HCT116 (cell line): ENCODE data around the gene ZNHIT2. TPM values are rescaled to one million over a fixed set of nuclear protein-coding genes. Genes with fewer than 3 reads are reported as not detected.

Experiments used
- ATAC-seq: fragments of 200-7000 bp; cut with Tn5 transposase; 2 replicates; pipeline ENCODE4 v1.9.1; 2020; ENCODE audit warnings: mild to moderate bottlenecking, moderate library complexity
- BruUV-seq: library from RNA; stranded (reverse); fragments of 400-500 nt; replicated peaks from 2 replicates; lab custom pipeline; 2021; lab: Mats Ljungman, UMichigan
- CTCF ChIA-PET: fragments of 300-600 bp; sonication (Branson Sonifier 250); formaldehyde crosslinking; loops from one replicate; lab custom pipeline; 2021; ENCODE audit warnings: antibody characterized with exemption; lab: Charles Lee
- POLR2A ChIA-PET: fragments of 300-600, 350-600 bp; sonication (Branson Sonifier 250); formaldehyde crosslinking; loops from one replicate; lab custom pipeline; 2021; ENCODE audit warnings: antibody characterized with exemption; lab: Charles Lee
- RAD21 ChIA-PET, 2 experiments: fragments of 300-600 bp; sonication (Branson Sonifier 250); formaldehyde crosslinking; loops; one replicate each; lab custom pipeline; 2023; ENCODE audit warnings: low total read pairs in 2 of 2; ENCODE audit not compliant: uncharacterized antibody in 2 of 2, unreplicated experiment in 2 of 2, low non-redundant PET in 1 of 2; lab: Charles Lee
- DNase-seq: peaks from one replicate; pipeline ENCODE4 v3.0.0-alpha.2; 2010; ENCODE audit warnings: low read depth, low spot score
- H2AFZ ChIP-seq: fragments of 200-600 bp; shearing (Covaris generic), sonication (generic); 2 replicates; pipeline ENCODE4 v1.6.1; 2017; ENCODE audit warnings: low read depth, mixed run types, mixed read lengths, antibody characterized with exemption, low read length; ENCODE audit not compliant: poor library complexity, severe bottlenecking
- H3K27ac ChIP-seq: 2 replicates; pipeline ENCODE4 v1.5.1; 2012; ENCODE audit warnings: low read depth, low read length
- H3K27me3 ChIP-seq: fragments of 200-600 bp; sonication (generic); 2 replicates; pipeline ENCODE4 v1.6.1; 2016; ENCODE audit warnings: mixed run types, low read length, mixed read lengths; ENCODE audit not compliant: insufficient read depth
- H3K36me3 ChIP-seq, 2 experiments: fragments of 200-500 bp in 1 of 2; fragments of 200-600 bp in 1 of 2; sonication (Bioruptor generic) in 1 of 2; sonication (generic) in 1 of 2; 2 replicates each; pipeline versions ENCODE4 v1.5.1 to v1.6.1; 2014 to 2016; ENCODE audit warnings: low read length in 2 of 2, inconsistent platforms in 1 of 2, mixed read lengths in 1 of 2, mixed run types in 1 of 2; ENCODE audit not compliant: insufficient read depth in 2 of 2, control insufficient read depth in 1 of 2
- H3K4me1 ChIP-seq, 2 experiments: fragments of 200-600 bp in 1 of 2; sonication (generic) in 1 of 2; 2 replicates each; pipeline versions ENCODE4 v1.5.1 to v1.6.1; 2012 to 2017; ENCODE audit warnings: low read length in 2 of 2, inconsistent platforms in 1 of 2, mild to moderate bottlenecking in 1 of 2, mixed read lengths in 1 of 2, mixed run types in 1 of 2, moderate library complexity in 1 of 2; ENCODE audit not compliant: insufficient read depth in 2 of 2, control insufficient read depth in 1 of 2
- H3K4me2 ChIP-seq: fragments of 200-600 bp; sonication (generic); 2 replicates; pipeline ENCODE4 v1.6.1; 2017; ENCODE audit warnings: mixed run types, low read length, mixed read lengths
- H3K4me3 ChIP-seq, 2 experiments: fragments of 200-600 bp in 1 of 2; sonication (generic) in 1 of 2; replicated peaks in 1 of 2; 2 replicates each; pipeline ENCODE4 v1.5.1; 2011 to 2016; ENCODE audit warnings: low read length in 2 of 2, control low read depth in 1 of 2, low read depth in 1 of 2, mild to moderate bottlenecking in 1 of 2, mixed read lengths in 1 of 2, mixed run types in 1 of 2
- H3K79me2 ChIP-seq: fragments of 200-600 bp; sonication (generic); 2 replicates; pipeline ENCODE4 v1.6.1; 2017; ENCODE audit warnings: mild to moderate bottlenecking, mixed run types, low read length, moderate library complexity, mixed read lengths; ENCODE audit not compliant: insufficient read depth
- H3K9ac ChIP-seq: fragments of 200-600 bp; sonication (generic); 2 replicates; pipeline ENCODE4 v1.6.1; 2016; ENCODE audit warnings: low read length, mixed read lengths
- H3K9me2 ChIP-seq: fragments of 200-600 bp; sonication (generic), shearing (Covaris generic); 2 replicates; pipeline ENCODE4 v1.6.1; 2017; ENCODE audit warnings: mixed run types, mild to moderate bottlenecking, moderate library complexity; ENCODE audit not compliant: insufficient read depth
- H3K9me3 ChIP-seq, 2 experiments: fragments of 200-500 bp in 1 of 2; fragments of 200-600 bp in 1 of 2; sonication (Bioruptor generic) in 1 of 2; sonication (generic) in 1 of 2; 2 replicates each; pipeline ENCODE4 v1.6.1; 2014 to 2017; ENCODE audit warnings: low read length in 2 of 2, mixed read lengths in 2 of 2, inconsistent platforms in 1 of 2, low read depth in 1 of 2, mild to moderate bottlenecking in 1 of 2, mixed run types in 1 of 2, moderate library complexity in 1 of 2; ENCODE audit not compliant: control insufficient read depth in 1 of 2, insufficient read depth in 1 of 2
- H4K20me1 ChIP-seq: fragments of 200-600 bp; sonication (generic), shearing (Covaris generic); 2 replicates; pipeline ENCODE4 v1.6.1; 2017; ENCODE audit warnings: mixed run types, mild to moderate bottlenecking, moderate library complexity; ENCODE audit not compliant: insufficient read depth
- EGR1 ChIP-seq: IDR thresholded peaks from 2 replicates; pipeline ENCODE4 v1.6.1; 2012; ENCODE audit warnings: low read depth
- ELF1 ChIP-seq: IDR thresholded peaks from 2 replicates; pipeline ENCODE4 v1.6.1; 2012; ENCODE audit warnings: low read depth, borderline replicate concordance
- EZH2 ChIP-seq: fragments of 200-600 bp; sonication (generic); IDR thresholded peaks from 2 replicates; pipeline ENCODE4 v1.6.1; 2017; ENCODE audit warnings: antibody characterized with exemption, mixed run types
- JUND ChIP-seq: IDR thresholded peaks from 2 replicates; pipeline ENCODE4 v1.6.1; 2012
- POLR2A ChIP-seq: IDR thresholded peaks from 2 replicates; pipeline ENCODE4 v1.7.0; 2011; ENCODE audit warnings: borderline replicate concordance; ENCODE audit not compliant: insufficient read depth, insufficient read length; ENCODE audit errors: extremely low read depth
- POLR2AphosphoS5 ChIP-seq: IDR thresholded peaks from 2 replicates; pipeline ENCODE4 v1.6.1; 2011; ENCODE audit warnings: mild to moderate bottlenecking, low read depth, low read length, moderate library complexity
- RAD21 ChIP-seq: IDR thresholded peaks from 2 replicates; pipeline ENCODE4 v1.6.1; 2012; ENCODE audit warnings: low read depth, mild to moderate bottlenecking
- ZFX ChIP-seq: fragments of 450-650 bp; IDR thresholded peaks from 2 replicates; pipeline ENCODE4 v1.6.1; 2017
- ZNF274 ChIP-seq: fragments of 200-500 bp; sonication (Bioruptor generic); IDR thresholded peaks from 2 replicates; pipeline ENCODE4 v1.6.1; 2014; ENCODE audit warnings: mild to moderate bottlenecking, low read depth, low read length, inconsistent platforms
- intact Hi-C: fragments of 100-400 bp; cut with micrococcal nuclease; formaldehyde crosslinking; loops from 2 replicates; pipeline ENCODE4 v1.10.0; 2022
- total RNA-seq: library from RNA; stranded (reverse); gene quantifications from one replicate; pipeline ENCODE4 v1.2.1, GENCODE V29; 2021; ENCODE audit not compliant: unreplicated experiment
- TF ChIP-seq, protein P1 (sequence below): IDR thresholded peaks from 2 replicates; pipeline ENCODE4 v1.6.1; 2012
- TF ChIP-seq, protein P2 (sequence below): IDR thresholded peaks from 2 replicates; pipeline ENCODE4 v1.6.1; 2011; ENCODE audit warnings: mild to moderate bottlenecking, low read length, moderate library complexity; ENCODE audit not compliant: insufficient replicate concordance; ENCODE audit errors: extremely low read depth

The ZNHIT2 gene
- total RNA-seq, 1 experiment from 2014 or later: 18.8 TPM

DNA sequence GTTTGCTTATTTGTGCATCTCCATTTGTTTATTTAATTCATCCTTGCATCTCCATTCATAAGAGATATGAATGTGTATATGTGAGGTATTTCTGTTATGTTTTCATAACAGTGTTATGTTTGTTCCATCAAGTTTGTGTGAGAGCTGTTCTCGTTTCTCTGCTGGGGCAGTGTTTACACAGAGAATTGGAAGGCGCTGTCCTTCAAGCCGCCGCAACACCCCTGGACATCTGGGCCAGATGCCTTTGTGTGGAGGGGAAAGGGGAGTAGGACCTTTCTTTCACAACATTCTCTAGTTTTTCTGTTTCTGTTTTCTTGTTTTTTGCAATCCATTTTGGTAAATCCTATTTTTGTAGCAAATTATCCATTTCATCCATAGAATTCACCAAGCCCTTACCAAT, 12.9 kb downstream of the ZNHIT2 start (continued):
- TF ChIP-seq ZFX: no peak

DNA sequence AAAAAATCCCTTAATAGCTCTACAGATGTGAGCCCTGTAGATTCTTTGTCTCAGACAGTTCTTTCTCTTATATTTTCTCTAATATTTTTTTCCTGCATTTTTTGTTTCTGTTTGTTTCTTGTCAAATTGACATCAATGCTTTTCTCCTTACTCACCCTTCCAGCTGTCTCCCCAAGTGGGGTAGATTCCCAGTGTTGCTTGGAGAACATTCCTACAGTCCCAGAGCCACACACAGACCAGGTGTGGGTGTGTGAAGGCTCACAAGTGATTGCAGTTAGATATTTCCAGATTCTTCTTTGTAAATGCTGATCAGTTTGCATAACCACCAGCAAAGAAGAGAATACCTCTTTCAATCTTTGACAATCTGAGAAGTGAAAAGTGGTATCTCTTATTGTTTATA, 14.0 kb downstream of the ZNHIT2 start:
- peaks cover 23% of the 10 kb centered on the region for H3K79me2 ChIP-seq
- DNase-seq: no peak
- CTCF ChIA-PET: no interaction called here

More for the DNA sequence above, 14.0 kb downstream of the ZNHIT2 start:
- BruUV-seq: no TSS peak
- Histone ChIP-seq H3K36me3 (no peaks in the 10 kb centered on the region; a peak in 1 of 4 replicates), H3K4me2 (no peak overlapping the region), H3K9me2 (no peaks in the 10 kb centered on the region), H3K27me3 (no peaks in the 10 kb centered on the region), H4K20me1 (no peaks in the 10 kb centered on the region), H3K4me1 (no peaks in the 10 kb centered on the region; a peak in 1 of 4 replicates), H3K9ac (no peak overlapping the region), H3K27ac (no peak overlapping the region), H3K4me3 (no peak overlapping the region), H2AFZ (no peak overlapping the region), H3K9me3 (no peaks in the 10 kb centered on the region)
- no peak for TF ChIP-seq POLR2AphosphoS5
- TF ChIP-seq RAD21: no peak
- TF ChIP-seq, protein P1, sequence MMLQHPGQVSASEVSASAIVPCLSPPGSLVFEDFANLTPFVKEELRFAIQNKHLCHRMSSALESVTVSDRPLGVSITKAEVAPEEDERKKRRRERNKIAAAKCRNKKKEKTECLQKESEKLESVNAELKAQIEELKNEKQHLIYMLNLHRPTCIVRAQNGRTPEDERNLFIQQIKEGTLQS: no peak
- TF ChIP-seq JUND: no peak
- no peak for TF ChIP-seq ZNF274
- no peak for TF ChIP-seq POLR2A
- no peak for TF ChIP-seq ELF1
- TF ChIP-seq, protein P2, sequence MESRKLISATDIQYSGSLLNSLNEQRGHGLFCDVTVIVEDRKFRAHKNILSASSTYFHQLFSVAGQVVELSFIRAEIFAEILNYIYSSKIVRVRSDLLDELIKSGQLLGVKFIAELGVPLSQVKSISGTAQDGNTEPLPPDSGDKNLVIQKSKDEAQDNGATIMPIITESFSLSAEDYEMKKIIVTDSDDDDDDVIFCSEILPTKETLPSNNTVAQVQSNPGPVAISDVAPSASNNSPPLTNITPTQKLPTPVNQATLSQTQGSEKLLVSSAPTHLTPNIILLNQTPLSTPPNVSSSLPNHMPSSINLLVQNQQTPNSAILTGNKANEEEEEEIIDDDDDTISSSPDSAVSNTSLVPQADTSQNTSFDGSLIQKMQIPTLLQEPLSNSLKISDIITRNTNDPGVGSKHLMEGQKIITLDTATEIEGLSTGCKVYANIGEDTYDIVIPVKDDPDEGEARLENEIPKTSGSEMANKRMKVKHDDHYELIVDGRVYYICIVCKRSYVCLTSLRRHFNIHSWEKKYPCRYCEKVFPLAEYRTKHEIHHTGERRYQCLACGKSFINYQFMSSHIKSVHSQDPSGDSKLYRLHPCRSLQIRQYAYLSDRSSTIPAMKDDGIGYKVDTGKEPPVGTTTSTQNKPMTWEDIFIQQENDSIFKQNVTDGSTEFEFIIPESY: no peak
- TF ChIP-seq EGR1: no peak
- no peak for TF ChIP-seq EZH2
- RAD21 ChIA-PET: no interaction called here
- intact Hi-C loops: no loop called here
- POLR2A ChIA-PET: interaction anchor here (1.9 kb wide), 1 partner anchor 8 kb away, joined by 9 read pairs; the partner anchor contains the start of gene TM7SF2
- no peak for ATAC-seq
